Lower leg skin (tissue), 4 donors: Measurements from ENCODE around the gene RBCK1. TPM values are rescaled to one million over a fixed set of nuclear protein-coding genes. Genes with fewer than 3 reads are reported as not detected.
A peak's percentile ranks its signal among the peaks of the same experiment; 100 is the strongest.
"Not testable (repeated sequence)": the region's sequence is repeated elsewhere in the genome, so short reads cannot be mapped to it uniquely, and the experiment has no call there.

Experiments
- DNase-seq, 2 donors: peaks; one replicate each; pipeline ENCODE4 v3.0.0-alpha.2; 2019; ENCODE audit warnings: low spot score in 2 of 2
- H3K4me3 ChIP-seq: fragments of 200-600 bp; sonication (generic); 2 replicates; pipeline ENCODE4 v1.5.1; 2017; ENCODE audit warnings: mild to moderate bottlenecking, low read depth; ENCODE audit not compliant: poor library complexity, severe bottlenecking
- CTCF ChIP-seq, 3 donors: fragments of 450-650 bp; IDR thresholded peaks; one replicate each; pipeline ENCODE4 v1.5.1; 2016; ENCODE audit warnings: antibody characterized with exemption in 3 of 3, mild to moderate bottlenecking in 3 of 3, moderate library complexity in 2 of 3
- POLR2A ChIP-seq, 2 donors: fragments of 450-650 bp; IDR thresholded peaks; one replicate each; pipeline ENCODE4 v1.6.1; 2016 to 2017; ENCODE audit warnings: antibody characterized with exemption in 2 of 2, mild to moderate bottlenecking in 1 of 2, moderate library complexity in 1 of 2
- WGBS, 2 donors: methylation state at CpG; one replicate each; pipeline ENCODE4 v1.1.5; 2018; 5-methylcytosine and 5-hydroxymethylcytosine counted together
- intact Hi-C: fragments of 100-400 bp; cut with DNase I; formaldehyde crosslinking; loops from one replicate; pipeline ENCODE4 v1.15.0; 2023; ENCODE audit warnings: low total_unique reads
- total RNA-seq, 4 donors: library from RNA; depleted of rRNA; stranded (reverse); fragments of >200 nt; gene quantifications; one replicate each; pipeline ENCODE4 v1.1.0, GENCODE V29; 2016

RBCK1 gene
- total RNA-seq, 4 donors from 2014 or later: 65.2 to 90.1 (median 77.1) TPM

- WGBS, 2 donors: 65 to 76% methylated on average over 5 of the region's 5 CpGs
- DNase-seq: peak in 1 of 2 donors; percentile 8
- no peak for TF ChIP-seq POLR2A (IDR thresholded peaks at IDR 0.05)
- no peak for TF ChIP-seq CTCF (IDR thresholded peaks at IDR 0.05)
- H3K4me3 ChIP-seq: no peak overlapping the region
- intact Hi-C loops: no loop called here
Observed at GRCh38 chr20:445514-446336, 37.6 kb downstream of the RBCK1 start.

- intact Hi-C loops, H3K4me3 ChIP-seq: not testable (repeated sequence)
- 89% methylated on average over 11 of the region's 11 CpGs for WGBS, 2 donors
- peak in 1 of 2 donors; percentile 54 for DNase-seq
Observed at GRCh38 chr20:452021-452420, 43.9 kb downstream of the RBCK1 start.

- H3K4me3 ChIP-seq: no peak overlapping the region
- 47 to 49% methylated on average over 3 of the region's 3 CpGs for WGBS, 2 donors
- intact Hi-C loops: no loop called here
- no peak for TF ChIP-seq CTCF (IDR thresholded peaks at IDR 0.05)
- no peak for TF ChIP-seq POLR2A (IDR thresholded peaks at IDR 0.05)
- peak in 1 of 2 donors; percentile 5 for DNase-seq
Observed at GRCh38 chr20:454951-455350, 46.9 kb downstream of the RBCK1 start.

GRCh38 chr20:458776-459175 is 50.7 kb downstream of the RBCK1 start:
- intact Hi-C loops: no loop called here
- DNase-seq: no peak
- H3K4me3 ChIP-seq: no peak overlapping the region
- TF ChIP-seq CTCF (IDR thresholded peaks at IDR 0.05): no peak
- 51 to 61% methylated on average over 6 of the region's 6 CpGs for WGBS, 2 donors

- 26 to 30% methylated on average over 3 of the region's 3 CpGs for WGBS, 2 donors
- no peak for DNase-seq
- no peak for TF ChIP-seq CTCF (IDR thresholded peaks at IDR 0.05)
- no peak for TF ChIP-seq POLR2A (IDR thresholded peaks at IDR 0.05)
- intact Hi-C loops: no loop called here
- H3K4me3 ChIP-seq: no peak overlapping the region
Observed at GRCh38 chr20:460180-460579, 52.1 kb downstream of the RBCK1 start.

GRCh38 chr20:460707-461106 is 52.6 kb downstream of the RBCK1 start:
- 22 to 32% methylated on average over 2 of the region's 2 CpGs for WGBS, 2 donors
- no peak overlapping the region for H3K4me3 ChIP-seq
- TF ChIP-seq CTCF (IDR thresholded peaks at IDR 0.05): peak in 1 of 3 donors; percentile 3
- no peak for TF ChIP-seq POLR2A (IDR thresholded peaks at IDR 0.05)
- DNase-seq: peak; percentile 46 to 87
- intact Hi-C loops: no loop called here
